DOHH2 (cell line): ENCODE results near the gene FYCO1.

Experiments used
- EZH2phosphoT487 ChIP-seq: fragments of 200-600 bp; sonication (generic); IDR thresholded peaks from 2 replicates; pipeline ENCODE4 v1.6.1; 2017; ENCODE audit warnings: borderline replicate concordance, mild to moderate bottlenecking, antibody characterized with exemption, low read length, moderate library complexity, mixed read lengths
- TF ChIP-seq, protein P1 (sequence below): fragments of 200-600 bp; sonication (generic); IDR thresholded peaks from one replicate; pipeline ENCODE4 v1.5.1; 2014; ENCODE audit warnings: antibody characterized with exemption, mild to moderate bottlenecking, low read depth, low read length; ENCODE audit not compliant: poor library complexity, severe bottlenecking

DNA sequence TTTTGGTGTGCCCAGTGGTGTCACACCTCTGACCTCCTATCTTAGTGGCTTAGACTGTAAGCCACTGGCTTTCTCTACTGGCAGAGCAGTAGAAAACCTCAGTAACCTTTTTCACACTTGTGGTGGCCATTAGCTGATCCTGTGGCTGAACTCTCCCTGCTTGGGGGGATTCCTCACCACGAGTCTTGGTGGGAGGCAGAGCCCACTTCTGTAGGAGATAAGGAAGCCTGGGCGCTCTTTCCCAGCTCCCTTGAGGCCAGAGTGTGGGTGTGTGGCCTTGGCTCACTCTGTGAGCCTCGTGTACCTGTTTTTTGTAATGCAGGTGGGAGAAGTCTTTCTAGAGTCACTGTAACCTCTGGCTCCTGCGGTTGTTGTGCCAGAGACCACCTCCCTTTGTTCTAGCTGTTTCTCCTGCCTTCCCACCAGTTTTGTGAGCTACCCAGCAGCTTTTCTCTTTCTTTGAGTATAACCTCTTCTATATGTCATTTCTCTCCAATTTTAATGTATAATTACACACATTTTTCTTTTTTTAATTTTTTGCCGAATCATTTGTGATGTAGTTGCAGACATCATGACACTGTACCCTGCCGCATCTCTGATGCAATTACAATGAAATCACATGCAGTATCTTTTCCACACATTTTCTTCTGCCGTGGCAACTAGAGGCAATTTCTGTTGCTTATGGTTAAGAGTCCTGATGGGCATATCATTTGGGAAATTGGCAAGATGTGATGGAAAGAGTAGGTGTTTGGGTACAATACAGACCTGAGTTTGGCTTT is 17.9 kb upstream of the FYCO1 start:
- TF ChIP-seq, protein P1, sequence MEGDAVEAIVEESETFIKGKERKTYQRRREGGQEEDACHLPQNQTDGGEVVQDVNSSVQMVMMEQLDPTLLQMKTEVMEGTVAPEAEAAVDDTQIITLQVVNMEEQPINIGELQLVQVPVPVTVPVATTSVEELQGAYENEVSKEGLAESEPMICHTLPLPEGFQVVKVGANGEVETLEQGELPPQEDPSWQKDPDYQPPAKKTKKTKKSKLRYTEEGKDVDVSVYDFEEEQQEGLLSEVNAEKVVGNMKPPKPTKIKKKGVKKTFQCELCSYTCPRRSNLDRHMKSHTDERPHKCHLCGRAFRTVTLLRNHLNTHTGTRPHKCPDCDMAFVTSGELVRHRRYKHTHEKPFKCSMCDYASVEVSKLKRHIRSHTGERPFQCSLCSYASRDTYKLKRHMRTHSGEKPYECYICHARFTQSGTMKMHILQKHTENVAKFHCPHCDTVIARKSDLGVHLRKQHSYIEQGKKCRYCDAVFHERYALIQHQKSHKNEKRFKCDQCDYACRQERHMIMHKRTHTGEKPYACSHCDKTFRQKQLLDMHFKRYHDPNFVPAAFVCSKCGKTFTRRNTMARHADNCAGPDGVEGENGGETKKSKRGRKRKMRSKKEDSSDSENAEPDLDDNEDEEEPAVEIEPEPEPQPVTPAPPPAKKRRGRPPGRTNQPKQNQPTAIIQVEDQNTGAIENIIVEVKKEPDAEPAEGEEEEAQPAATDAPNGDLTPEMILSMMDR: no peak
- no peak for TF ChIP-seq EZH2phosphoT487
